ENCODE results near the gene CLSTN1.
A peak's percentile ranks its signal among the peaks of the same experiment; 100 is the strongest.
"Not testable (repeated sequence)": the region's sequence is repeated elsewhere in the genome, so short reads cannot be mapped to it uniquely, and the experiment has no call there.

The CLSTN1 gene

GRCh38 chr1:9794081-9794480, 29.7 kb downstream of the CLSTN1 start:
- no peak for DNase-seq

GRCh38 chr1:9793291-9793690, 30.5 kb downstream of the CLSTN1 start:
- no peak for DNase-seq

- no peak for DNase-seq
These were observed 31.4 kb downstream of the CLSTN1 start for GRCh38 chr1:9792156-9793042.

- not testable (repeated sequence) for DNase-seq
These were observed 34.1 kb downstream of the CLSTN1 start for GRCh38 chr1:9789700-9790099.

GRCh38 chr1:9787702-9788101, 36.1 kb downstream of the CLSTN1 start:
- DNase-seq = no peak

- no peak for DNase-seq
These were observed 38.4 kb downstream of the CLSTN1 start for GRCh38 chr1:9785406-9785805.

- DNase-seq = peak; percentile 9
These were observed 39.1 kb downstream of the CLSTN1 start for GRCh38 chr1:9784508-9785133.

- no peak for DNase-seq
These were observed 40.9 kb downstream of the CLSTN1 start for GRCh38 chr1:9782897-9783296.

- DNase-seq = no peak
These were observed 41.5 kb downstream of the CLSTN1 start for GRCh38 chr1:9782116-9782751.

- DNase-seq = no peak
These were observed 43.1 kb downstream of the CLSTN1 start for GRCh38 chr1:9780554-9781110.

GRCh38 chr1:9778905-9779304, 44.9 kb downstream of the CLSTN1 start:
- DNase-seq = no peak

- DNase-seq = no peak
These were observed 47.1 kb downstream of the CLSTN1 start for GRCh38 chr1:9776685-9777084.

- no peak for DNase-seq
These were observed 48.8 kb downstream of the CLSTN1 start for GRCh38 chr1:9774712-9775679.

GRCh38 chr1:9770298-9770697, 53.5 kb downstream of the CLSTN1 start:
- DNase-seq = no peak

- DNase-seq = no peak
These were observed 54.8 kb downstream of the CLSTN1 start for GRCh38 chr1:9768983-9769382.

GRCh38 chr1:9767964-9768668, 55.6 kb downstream of the CLSTN1 start:
- no peak for DNase-seq

- no peak for DNase-seq
These were observed 56.9 kb downstream of the CLSTN1 start for GRCh38 chr1:9766759-9767442.

GRCh38 chr1:9764550-9764949, 59.2 kb downstream of the CLSTN1 start:
- no peak for DNase-seq

- DNase-seq = no peak
These were observed 59.9 kb downstream of the CLSTN1 start for GRCh38 chr1:9763914-9764313.

- not testable (repeated sequence) for DNase-seq
These were observed 61.3 kb downstream of the CLSTN1 start for GRCh38 chr1:9762446-9762845.

GRCh38 chr1:9761855-9762254, 61.9 kb downstream of the CLSTN1 start:
- DNase-seq = no peak
